C4-2B (cell line): ENCODE measurements around the gene PIGB.
"Not testable (repeated sequence)": the region's sequence is repeated elsewhere in the genome, so short reads cannot be mapped to it uniquely, and the experiment has no call there.

ENCODE experiments used
- H3K27ac ChIP-seq: fragments of 450-650 bp; 2 replicates; pipeline ENCODE4 v1.5.1; 2017
- CTCF ChIP-seq: fragments of 450-650 bp; conservative IDR thresholded peaks from 2 replicates; pipeline ENCODE4 v1.5.1; 2017; ENCODE audit warnings: mild to moderate bottlenecking
- ZFX ChIP-seq: fragments of 450-650 bp; IDR thresholded peaks from 2 replicates; pipeline ENCODE4 v1.6.1; 2017

PIGB gene

GRCh38 chr15:55279746-55280351, 39.2 kb upstream of the PIGB start:
- TF ChIP-seq CTCF (no peak), ZFX (no peak)

DNA sequence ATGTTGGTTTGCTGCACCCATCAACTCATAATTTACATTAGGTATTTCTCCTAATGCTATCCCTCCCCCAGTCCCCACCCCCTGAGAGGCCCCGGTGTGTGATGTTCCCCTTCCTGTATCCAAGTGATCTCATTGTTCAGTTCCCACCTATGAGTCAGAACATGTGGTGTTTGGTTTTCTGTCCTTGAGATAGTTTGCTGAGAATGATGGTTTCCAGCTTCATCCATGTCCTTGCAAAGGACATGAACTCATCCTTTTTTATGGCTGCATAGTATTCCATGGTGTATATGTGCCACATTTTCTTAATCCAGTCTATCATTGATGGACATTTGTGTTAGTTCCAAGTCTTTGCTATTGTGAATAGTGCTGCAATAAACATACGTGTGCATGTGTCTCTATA, 38.4 kb upstream of the PIGB start:
- H3K27ac ChIP-seq = not testable (repeated sequence)

More at GRCh38 chr15:55279746-55280351, 39.2 kb upstream of the PIGB start:
- no peak overlapping the region for H3K27ac ChIP-seq

DNA sequence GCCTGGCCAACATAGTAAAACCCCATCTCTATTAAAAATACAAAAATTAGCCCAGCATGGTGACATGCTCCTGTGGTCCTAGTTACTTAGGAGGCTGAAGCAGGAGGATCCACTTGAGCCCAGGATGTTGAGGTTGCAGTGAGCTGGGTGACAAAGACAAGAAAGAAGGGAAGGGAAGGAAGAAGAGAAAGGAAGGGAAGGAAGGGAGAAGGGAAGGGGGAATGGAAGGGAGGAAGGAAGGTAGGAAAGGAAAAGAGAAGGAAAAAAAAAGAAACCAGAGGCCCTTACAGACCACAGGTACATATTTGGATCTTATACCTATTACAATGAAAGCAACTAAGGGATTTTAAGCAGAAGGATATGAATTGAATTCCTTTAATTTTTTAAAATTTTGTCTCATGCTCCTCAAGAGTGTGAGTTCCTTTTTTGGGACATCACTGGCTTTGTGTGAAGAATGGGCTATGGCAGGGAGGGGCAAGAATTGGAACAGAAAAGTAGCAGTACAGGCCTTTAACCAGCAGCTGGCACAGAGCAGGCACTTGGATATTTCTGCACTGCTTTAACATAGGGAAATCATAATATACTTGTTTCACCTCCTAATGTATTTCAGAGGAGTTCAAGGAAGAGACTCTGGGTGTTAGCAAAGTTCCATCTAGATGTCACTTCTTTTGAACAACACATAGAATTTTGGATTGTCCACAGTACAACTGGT, 37.3 kb upstream of the PIGB start:
- no peak for TF ChIP-seq CTCF
- TF ChIP-seq ZFX = no peak
- H3K27ac ChIP-seq = no peak overlapping the region

DNA sequence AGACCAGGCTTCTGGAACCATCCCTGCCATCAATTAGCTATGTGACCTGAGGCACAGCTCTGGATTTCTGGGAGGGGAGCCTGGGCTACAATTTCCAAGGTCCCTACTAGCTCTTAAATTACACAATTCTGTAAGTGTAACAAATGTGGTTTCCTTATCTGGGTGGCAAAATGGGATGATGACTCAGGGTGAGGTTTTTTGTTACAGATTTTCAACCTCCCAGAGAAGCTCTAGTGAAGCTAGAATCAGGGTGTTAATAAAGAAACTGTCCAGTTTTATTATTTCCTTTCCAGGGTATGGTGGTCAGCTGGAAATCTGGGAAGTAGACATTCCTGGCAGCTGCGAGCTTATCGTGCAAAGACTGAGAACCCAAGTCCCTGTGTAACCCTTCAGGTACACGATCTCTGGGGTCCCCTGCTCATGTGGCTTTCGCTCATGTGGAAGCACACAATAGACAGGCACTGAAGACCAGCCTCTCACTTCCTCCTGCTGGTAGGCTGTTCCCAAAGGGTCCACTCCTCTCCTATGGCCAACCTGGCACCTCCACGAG, 36.7 kb upstream of the PIGB start:
- H3K27ac ChIP-seq = peak overlapping the region; percentile 58
- TF ChIP-seq ZFX (no peak), CTCF (no peak)

GRCh38 chr15:55283379-55284147, 35.5 kb upstream of the PIGB start:
- peak overlapping the region; percentile 58 for H3K27ac ChIP-seq
- TF ChIP-seq ZFX = no peak
- TF ChIP-seq CTCF = no peak

GRCh38 chr15:55284426-55284825, 34.6 kb upstream of the PIGB start:
- no peak for TF ChIP-seq CTCF
- no peak for TF ChIP-seq ZFX
- no peak overlapping the region for H3K27ac ChIP-seq

DNA sequence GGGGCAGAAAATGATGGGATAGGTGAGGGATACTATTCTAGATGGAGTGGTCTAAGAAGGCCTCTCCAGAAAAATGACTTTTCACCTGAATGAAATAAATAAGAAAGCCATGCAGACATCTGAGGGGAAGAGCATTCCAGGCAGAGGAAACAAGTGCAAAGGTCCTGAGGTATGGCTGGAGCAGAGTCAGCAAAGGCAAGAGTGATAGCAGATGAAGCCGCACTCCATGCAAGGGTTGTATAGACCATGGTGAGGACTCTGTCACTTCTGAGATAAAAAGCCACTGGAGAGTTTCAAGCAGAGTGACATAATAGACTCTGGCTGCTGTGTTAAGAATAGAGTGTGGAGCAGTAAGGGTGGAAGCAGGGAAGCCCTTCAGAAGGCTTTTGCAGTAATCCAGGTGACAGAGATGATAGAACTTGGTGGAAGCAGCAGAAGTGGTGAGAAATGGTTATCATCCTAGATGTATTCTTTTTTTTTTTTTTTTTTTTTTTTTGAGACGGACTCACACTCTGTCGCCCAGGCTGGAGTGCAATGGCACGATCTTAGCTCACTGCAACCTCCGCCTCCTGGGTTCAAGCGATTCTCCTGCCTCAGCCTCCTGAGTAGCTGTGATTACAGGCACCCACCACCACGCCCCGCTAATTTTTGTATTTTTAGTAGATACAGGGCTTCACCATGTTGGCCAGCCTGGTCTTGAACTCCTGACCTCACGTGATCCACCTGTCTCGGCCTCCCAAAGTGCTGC, 32.4 kb upstream of the PIGB start:
- not testable (repeated sequence) for H3K27ac ChIP-seq
